ENCODE data around the gene ANKRD23. TPM values are rescaled to one million over a fixed set of nuclear protein-coding genes. Genes with fewer than 3 reads are reported as not detected.
"Not testable (repeated sequence)": the region's sequence is repeated elsewhere in the genome, so short reads cannot be mapped to it uniquely, and the experiment has no call there.

ANKRD23 gene
- total RNA-seq, 2 experiments from 2014 or later: 3.3 to 4.2 TPM

- intact Hi-C loops (cut with micrococcal nuclease): no loop called here
- Mint-ChIP-seq H3K27ac (no peak overlapping the region), H3K4me3 (peak overlapping the region; percentile 77), H3K9me3 (no peaks in the 10 kb centered on the region), H3K4me1 (ENCODE audit: low read depth) (peaks cover 21% of the 10 kb centered on the region), H3K27me3 (ENCODE audit: low read depth) (peaks cover 6% of the 10 kb centered on the region), H3K36me3 (ENCODE audit: low read depth) (peaks cover 8% of the 10 kb centered on the region)
- CTCF ChIA-PET: interaction anchor here (1.0 to 3.3 kb wide), 2 partner anchors 8 to 88 kb away, joined by 3 to 25 read pairs; partner anchors contain the start of gene ANKRD39
- no peak for DNase-seq
Measured at GRCh38 chr2:96866586-96866985, 22.8 kb upstream of the ANKRD23 start.

GRCh38 chr2:96866149-96866548, 22.3 kb upstream of the ANKRD23 start:
- H3K36me3 Mint-ChIP-seq (ENCODE audit: low read depth): peaks cover 8% of the 10 kb centered on the region
- no peak overlapping the region for H3K4me3 Mint-ChIP-seq
- peaks cover 21% of the 10 kb centered on the region for H3K4me1 Mint-ChIP-seq (ENCODE audit: low read depth)
- H3K9me3 Mint-ChIP-seq: no peaks in the 10 kb centered on the region
- CTCF ChIA-PET: no interaction called here
- intact Hi-C loops (cut with micrococcal nuclease): no loop called here
- H3K27me3 Mint-ChIP-seq (ENCODE audit: low read depth): peaks cover 6% of the 10 kb centered on the region
- DNase-seq: no peak
- no peak overlapping the region for H3K27ac Mint-ChIP-seq

- Mint-ChIP-seq H3K27me3 (ENCODE audit: low read depth) (peaks cover 3% of the 10 kb centered on the region), H3K4me3 (no peak overlapping the region), H3K4me1 (ENCODE audit: low read depth) (peaks cover 17% of the 10 kb centered on the region), H3K36me3 (ENCODE audit: low read depth) (peaks cover 8% of the 10 kb centered on the region), H3K9me3 (no peaks in the 10 kb centered on the region), H3K27ac (no peak overlapping the region)
- DNase-seq: no peak
- intact Hi-C loops (cut with micrococcal nuclease): no loop called here
- CTCF ChIA-PET: interaction anchor here (10.4 kb wide), 1 partner anchor 86 kb away, joined by 214 read pairs; no protein-coding TSS in a partner anchor
Measured at GRCh38 chr2:96865654-96866053, 21.8 kb upstream of the ANKRD23 start.

- intact Hi-C loops (cut with micrococcal nuclease): no loop called here
- H3K4me1 Mint-ChIP-seq (ENCODE audit: low read depth): peaks cover 26% of the 10 kb centered on the region
- H3K27ac Mint-ChIP-seq: no peak overlapping the region
- CTCF ChIA-PET: interaction anchor here (0.6 to 10.4 kb wide), 2 partner anchors 16 to 87 kb away, joined by 3 to 214 read pairs; no protein-coding TSS in a partner anchor
- no peaks in the 10 kb centered on the region for H3K27me3 Mint-ChIP-seq (ENCODE audit: low read depth)
- peaks cover 8% of the 10 kb centered on the region for H3K36me3 Mint-ChIP-seq (ENCODE audit: low read depth)
- no peak for DNase-seq
- no peak overlapping the region for H3K4me3 Mint-ChIP-seq
- no peaks in the 10 kb centered on the region for H3K9me3 Mint-ChIP-seq
Measured at GRCh38 chr2:96864343-96865091, 20.7 kb upstream of the ANKRD23 start.

GRCh38 chr2:96863575-96864342, 19.9 kb upstream of the ANKRD23 start:
- CTCF ChIA-PET: interaction anchor here (0.6 to 10.4 kb wide), 2 partner anchors 15 to 88 kb away, joined by 3 to 214 read pairs; no protein-coding TSS in a partner anchor
- intact Hi-C loops (cut with micrococcal nuclease): no loop called here
- DNase-seq: no peak
- H3K27me3 Mint-ChIP-seq (ENCODE audit: low read depth): no peaks in the 10 kb centered on the region
- H3K9me3 Mint-ChIP-seq: no peaks in the 10 kb centered on the region
- peaks cover 8% of the 10 kb centered on the region for H3K36me3 Mint-ChIP-seq (ENCODE audit: low read depth)
- H3K4me1 Mint-ChIP-seq (ENCODE audit: low read depth): peaks cover 33% of the 10 kb centered on the region
- H3K27ac Mint-ChIP-seq: no peak overlapping the region
- no peak overlapping the region for H3K4me3 Mint-ChIP-seq

GRCh38 chr2:96863056-96863455, 19.2 kb upstream of the ANKRD23 start:
- H3K36me3 Mint-ChIP-seq (ENCODE audit: low read depth); DNase-seq; H3K27me3 Mint-ChIP-seq (ENCODE audit: low read depth); intact Hi-C loops (cut with micrococcal nuclease); H3K27ac Mint-ChIP-seq; H3K4me3 Mint-ChIP-seq; H3K9me3 Mint-ChIP-seq: not testable (repeated sequence)
- H3K4me1 Mint-ChIP-seq (ENCODE audit: low read depth): peaks cover 30% of the 10 kb centered on the region
- CTCF ChIA-PET: interaction anchor here (0.7 to 10.4 kb wide), 3 partner anchors 10 to 249 kb away, joined by 3 to 214 read pairs (median 3); partner anchors contain the start of gene ANKRD36

GRCh38 chr2:96861074-96861473, 17.3 kb upstream of the ANKRD23 start:
- Mint-ChIP-seq H3K9me3 (no peaks in the 10 kb centered on the region), H3K4me3 (no peak overlapping the region), H3K36me3 (ENCODE audit: low read depth) (peaks cover 4% of the 10 kb centered on the region), H3K4me1 (ENCODE audit: low read depth) (peaks cover 27% of the 10 kb centered on the region), H3K27me3 (ENCODE audit: low read depth) (no peaks in the 10 kb centered on the region), H3K27ac (no peak overlapping the region)
- no peak for DNase-seq
- CTCF ChIA-PET: interaction anchor here (0.7 to 10.4 kb wide), 3 partner anchors 78 to 100 kb away, joined by 3 to 214 read pairs (median 7); no protein-coding TSS in a partner anchor
- intact Hi-C loops (cut with micrococcal nuclease): no loop called here

GRCh38 chr2:96860065-96861029, 16.5 kb upstream of the ANKRD23 start:
- H3K27me3 Mint-ChIP-seq (ENCODE audit: low read depth): no peaks in the 10 kb centered on the region
- H3K9me3 Mint-ChIP-seq: no peaks in the 10 kb centered on the region
- intact Hi-C loops (cut with micrococcal nuclease): no loop called here
- H3K4me1 Mint-ChIP-seq (ENCODE audit: low read depth): peaks cover 28% of the 10 kb centered on the region
- peak; percentile 76 for DNase-seq
- CTCF ChIA-PET: interaction anchor here (0.6 to 10.4 kb wide), 4 partner anchors 9 to 101 kb away, joined by 3 to 214 read pairs (median 6); no protein-coding TSS in a partner anchor
- peak overlapping the region; percentile 4 for H3K27ac Mint-ChIP-seq
- peaks cover 4% of the 10 kb centered on the region for H3K36me3 Mint-ChIP-seq (ENCODE audit: low read depth)
- no peak overlapping the region for H3K4me3 Mint-ChIP-seq

- Mint-ChIP-seq H3K27me3 (ENCODE audit: low read depth) (no peaks in the 10 kb centered on the region), H3K9me3 (no peaks in the 10 kb centered on the region), H3K4me3 (no peak overlapping the region), H3K36me3 (ENCODE audit: low read depth) (peaks cover 4% of the 10 kb centered on the region), H3K27ac (no peak overlapping the region), H3K4me1 (ENCODE audit: low read depth) (peaks cover 31% of the 10 kb centered on the region)
- CTCF ChIA-PET: interaction anchor here (0.6 to 10.4 kb wide), 2 partner anchors 10 to 92 kb away, joined by 5 to 214 read pairs; no protein-coding TSS in a partner anchor
- intact Hi-C loops (cut with micrococcal nuclease): loop anchor here (5.0 kb wide), 2 partner anchors 97 to 222 kb away; partner anchors contain the start of genes CNNM4 and KANSL3
- no peak for DNase-seq
Measured at GRCh38 chr2:96859681-96860064, 15.9 kb upstream of the ANKRD23 start.

GRCh38 chr2:96859099-96859649, 15.4 kb upstream of the ANKRD23 start:
- Mint-ChIP-seq H3K27me3 (ENCODE audit: low read depth) (no peaks in the 10 kb centered on the region), H3K9me3 (no peaks in the 10 kb centered on the region), H3K36me3 (ENCODE audit: low read depth) (peaks cover 7% of the 10 kb centered on the region), H3K4me1 (ENCODE audit: low read depth) (peaks cover 33% of the 10 kb centered on the region), H3K27ac (no peak overlapping the region), H3K4me3 (peak overlapping the region; percentile 86)
- CTCF ChIA-PET: interaction anchor here (1.9 to 10.4 kb wide), 4 partner anchors 9 to 102 kb away, joined by 14 to 214 read pairs (median 20); no protein-coding TSS in a partner anchor
- no peak for DNase-seq
- intact Hi-C loops (cut with micrococcal nuclease): loop anchor here (5.0 kb wide), 2 partner anchors 97 to 222 kb away; partner anchors contain the start of genes CNNM4 and KANSL3
